SK-N-SH (cell line): Measurements from ENCODE around the gene FGB. TPM values are rescaled to one million over a fixed set of nuclear protein-coding genes. Genes with fewer than 3 reads are reported as not detected.

Experiments used
- CTCF ChIA-PET: fragments of 300-600, 350-600 bp; formaldehyde crosslinking; extraction: SDS; loops from one replicate; lab custom pipeline; 2021; lab: Yijun Ruan, JAX
- POLR2A ChIA-PET: fragments of 350-600 bp; sonication (Branson Sonifier 250); formaldehyde crosslinking; extraction: SDS; loops from one replicate; lab custom pipeline; 2020; ENCODE audit warnings: antibody characterized with exemption, inconsistent platforms; lab: Yijun Ruan, JAX
- DNase-seq: peaks from one replicate; pipeline ENCODE4 v3.0.0; 2012
- H2AFZ ChIP-seq: fragments of 200-600 bp; sonication (generic); 2 replicates; pipeline ENCODE4 v1.8.1; 2016; ENCODE audit warnings: antibody characterized with exemption, mild to moderate bottlenecking, low read depth
- H3F3A ChIP-seq: fragments of 200-600 bp; sonication (generic); replicated peaks from 2 replicates; pipeline ENCODE3; 2016; ENCODE audit warnings: antibody characterized with exemption, mild to moderate bottlenecking; ENCODE audit not compliant: insufficient read depth
- H3K27ac ChIP-seq, 2 experiments: fragments of 200-500 bp in 1 of 2; fragments of 200-600 bp in 1 of 2; sonication (Bioruptor generic) in 1 of 2; sonication (generic), shearing (Covaris generic) in 1 of 2; 2 replicates each; pipeline versions ENCODE4 v1.5.1 to v1.6.1; 2014 to 2016; ENCODE audit warnings: low read depth in 2 of 2, inconsistent platforms in 1 of 2, low read length in 1 of 2, mild to moderate bottlenecking in 1 of 2, mixed read lengths in 1 of 2
- H3K27me3 ChIP-seq: fragments of 200-600 bp; sonication (generic), shearing (Covaris generic); 2 replicates; pipeline ENCODE4 v1.6.1; 2016; ENCODE audit warnings: mixed run types; ENCODE audit not compliant: insufficient read depth
- H3K36me3 ChIP-seq, 2 experiments: fragments of 200-500 bp in 1 of 2; fragments of 200-600 bp in 1 of 2; sonication (Bioruptor generic) in 1 of 2; sonication (generic) in 1 of 2; replicated peaks in 1 of 2; 2 replicates each; pipeline versions ENCODE3 to v1.5.1; 2014 to 2016; ENCODE audit warnings: low read length in 1 of 2, mild to moderate bottlenecking in 1 of 2; ENCODE audit not compliant: insufficient read depth in 2 of 2, control insufficient read depth in 1 of 2
- H3K4me1 ChIP-seq, 2 experiments: fragments of 200-500 bp in 1 of 2; fragments of 200-600 bp in 1 of 2; sonication (Bioruptor generic) in 1 of 2; sonication (generic), shearing (Covaris generic) in 1 of 2; 2 replicates each; pipeline versions ENCODE4 v1.5.1 to v1.6.1; 2014 to 2016; ENCODE audit warnings: low read depth in 1 of 2, low read length in 1 of 2, mixed run types in 1 of 2; ENCODE audit not compliant: insufficient read depth in 2 of 2, control insufficient read depth in 1 of 2
- H3K4me2 ChIP-seq: fragments of 200-600 bp; sonication (generic), shearing (Covaris generic); 2 replicates; pipeline ENCODE4 v1.6.1; 2017; ENCODE audit warnings: mixed run types
- H3K4me3 ChIP-seq, 2 experiments: fragments of 200-500 bp in 1 of 2; fragments of 200-600 bp in 1 of 2; sonication (Bioruptor generic) in 1 of 2; sonication (generic), shearing (Covaris generic) in 1 of 2; 2 replicates each; pipeline versions ENCODE4 v1.5.1 to v1.8.1; 2014 to 2016; ENCODE audit warnings: low read depth in 2 of 2, inconsistent platforms in 1 of 2, low read length in 1 of 2, mild to moderate bottlenecking in 1 of 2, mixed read lengths in 1 of 2, moderate library complexity in 1 of 2
- H3K79me2 ChIP-seq: fragments of 200-600 bp; sonication (generic); 2 replicates; pipeline ENCODE4 v1.8.1; 2017; ENCODE audit warnings: mild to moderate bottlenecking; ENCODE audit not compliant: insufficient read depth
- H3K9ac ChIP-seq: fragments of 200-600 bp; sonication (generic); 2 replicates; pipeline ENCODE4 v1.6.1; 2017; ENCODE audit warnings: mixed run types
- H3K9me2 ChIP-seq: fragments of 200-600 bp; sonication (generic); 2 replicates; pipeline ENCODE4 v1.6.1; 2017; ENCODE audit warnings: mixed run types
- H3K9me3 ChIP-seq: fragments of 200-600 bp; sonication (generic); 2 replicates; pipeline ENCODE4 v1.6.1; 2017; ENCODE audit warnings: mixed run types, mild to moderate bottlenecking, moderate library complexity
- H4K20me1 ChIP-seq: fragments of 200-600 bp; sonication (generic); 2 replicates; pipeline ENCODE4 v1.6.1; 2017; ENCODE audit warnings: mild to moderate bottlenecking, mixed run types; ENCODE audit not compliant: insufficient read depth
- ELF1 ChIP-seq: IDR thresholded peaks from 2 replicates; pipeline ENCODE4 v1.4.0; 2012
- GABPA ChIP-seq: IDR thresholded peaks from 2 replicates; pipeline ENCODE4 v1.4.0; 2012; ENCODE audit warnings: low read depth, mild to moderate bottlenecking
- MXI1 ChIP-seq: IDR thresholded peaks from 2 replicates; pipeline ENCODE4 v1.6.1; 2012; ENCODE audit warnings: mild to moderate bottlenecking, low read depth, low read length, improper control_type of control experiment
- NRF1 ChIP-seq: IDR thresholded peaks from 2 replicates; pipeline ENCODE4 v1.6.1; 2012; ENCODE audit warnings: low read depth, mild to moderate bottlenecking, low read length
- SIN3A ChIP-seq: IDR thresholded peaks from 2 replicates; pipeline ENCODE4 v1.6.1; 2012; ENCODE audit warnings: low read depth, mild to moderate bottlenecking, low read length, moderate library complexity, borderline replicate concordance
- SMC3 ChIP-seq: IDR thresholded peaks from 2 replicates; pipeline ENCODE4 v1.6.1; 2012; ENCODE audit warnings: low read depth, low read length, improper control_type of control experiment
- YY1 ChIP-seq: IDR thresholded peaks from 2 replicates; pipeline ENCODE4 v1.4.0; 2012; ENCODE audit warnings: low read depth, mild to moderate bottlenecking
- WGBS: methylation state at CpG from one replicate; pipeline ENCODE4 v1.1.6; 2017; ENCODE audit warnings: low lambda C conversion rate; 5-methylcytosine and 5-hydroxymethylcytosine counted together
- polyA plus RNA-seq, 3 experiments: library from polyadenylated mRNA; depleted of rRNA; stranded (reverse); fragments of >200 nt; gene quantifications; 2 replicates each; pipeline ENCODE4 v1.2.3, GENCODE V29; 2012
- TF ChIP-seq, protein P1 (sequence below): IDR thresholded peaks from 2 replicates; pipeline ENCODE4 v1.4.0; 2012; ENCODE audit warnings: low read depth, borderline replicate concordance
- TF ChIP-seq, protein P2 (sequence below): IDR thresholded peaks from 2 replicates; pipeline ENCODE4 v1.4.0; 2012; ENCODE audit warnings: low read depth
- TF ChIP-seq, protein P3 (sequence below): fragments of 200-600 bp; sonication (generic); IDR thresholded peaks from 2 replicates; pipeline ENCODE4 v1.6.1; 2017; ENCODE audit warnings: antibody characterized with exemption, mild to moderate bottlenecking, moderate library complexity
- TF ChIP-seq, protein P4 (sequence below): IDR thresholded peaks from 2 replicates; pipeline ENCODE4 v1.6.1; 2012; ENCODE audit warnings: mild to moderate bottlenecking, low read depth, low read length, moderate library complexity

Gene FGB
- polyA plus RNA-seq, 1 of the 3 experiments (the other 2 are of a cell fraction), result not detected

DNA sequence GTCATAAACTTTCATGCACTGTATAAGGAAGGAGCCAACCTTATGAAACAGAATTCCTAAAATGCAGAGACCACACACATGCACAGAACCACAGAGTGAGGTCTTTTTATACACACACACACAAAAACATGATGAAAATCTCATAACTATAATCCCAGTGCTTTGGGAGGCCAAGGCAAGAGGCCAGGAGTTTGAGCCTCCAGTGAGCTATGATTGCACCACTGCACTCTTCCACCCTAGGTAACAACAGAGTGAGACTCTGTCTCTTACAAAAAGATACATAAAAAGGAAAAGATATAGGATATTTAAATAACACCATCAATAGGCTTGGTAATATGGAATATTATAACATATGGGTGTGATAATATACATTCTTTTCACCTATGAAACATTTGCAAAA, 17.1 kb downstream of the FGB start:
- H2AFZ ChIP-seq, result no peak overlapping the region
- H3K79me2 ChIP-seq, result no peaks in the 10 kb centered on the region
- DNase-seq, result no peak
- POLR2A ChIA-PET, result no interaction called here
- no peaks in the 10 kb centered on the region for H3K4me1 ChIP-seq
- CTCF ChIA-PET, result no interaction called here
- no peak overlapping the region for H3K4me3 ChIP-seq
- H3K9me3 ChIP-seq, result no peaks in the 10 kb centered on the region
- no peak overlapping the region for H3K4me2 ChIP-seq
- no peaks in the 10 kb centered on the region for H3K36me3 ChIP-seq
- no peak overlapping the region for H3K27ac ChIP-seq
- H3K9ac ChIP-seq, result no peak overlapping the region
- H4K20me1 ChIP-seq, result no peaks in the 10 kb centered on the region
- no peaks in the 10 kb centered on the region for H3F3A ChIP-seq
- no peaks in the 10 kb centered on the region for H3K27me3 ChIP-seq
- TF ChIP-seq ELF1 (no peak), MXI1 (no peak), SIN3A (no peak)
- TF ChIP-seq, protein P1, sequence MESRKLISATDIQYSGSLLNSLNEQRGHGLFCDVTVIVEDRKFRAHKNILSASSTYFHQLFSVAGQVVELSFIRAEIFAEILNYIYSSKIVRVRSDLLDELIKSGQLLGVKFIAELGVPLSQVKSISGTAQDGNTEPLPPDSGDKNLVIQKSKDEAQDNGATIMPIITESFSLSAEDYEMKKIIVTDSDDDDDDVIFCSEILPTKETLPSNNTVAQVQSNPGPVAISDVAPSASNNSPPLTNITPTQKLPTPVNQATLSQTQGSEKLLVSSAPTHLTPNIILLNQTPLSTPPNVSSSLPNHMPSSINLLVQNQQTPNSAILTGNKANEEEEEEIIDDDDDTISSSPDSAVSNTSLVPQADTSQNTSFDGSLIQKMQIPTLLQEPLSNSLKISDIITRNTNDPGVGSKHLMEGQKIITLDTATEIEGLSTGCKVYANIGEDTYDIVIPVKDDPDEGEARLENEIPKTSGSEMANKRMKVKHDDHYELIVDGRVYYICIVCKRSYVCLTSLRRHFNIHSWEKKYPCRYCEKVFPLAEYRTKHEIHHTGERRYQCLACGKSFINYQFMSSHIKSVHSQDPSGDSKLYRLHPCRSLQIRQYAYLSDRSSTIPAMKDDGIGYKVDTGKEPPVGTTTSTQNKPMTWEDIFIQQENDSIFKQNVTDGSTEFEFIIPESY, result no peak
- no peaks in the 10 kb centered on the region; the same call in 1 of the 2 replicates for H3K9me2 ChIP-seq

DNA sequence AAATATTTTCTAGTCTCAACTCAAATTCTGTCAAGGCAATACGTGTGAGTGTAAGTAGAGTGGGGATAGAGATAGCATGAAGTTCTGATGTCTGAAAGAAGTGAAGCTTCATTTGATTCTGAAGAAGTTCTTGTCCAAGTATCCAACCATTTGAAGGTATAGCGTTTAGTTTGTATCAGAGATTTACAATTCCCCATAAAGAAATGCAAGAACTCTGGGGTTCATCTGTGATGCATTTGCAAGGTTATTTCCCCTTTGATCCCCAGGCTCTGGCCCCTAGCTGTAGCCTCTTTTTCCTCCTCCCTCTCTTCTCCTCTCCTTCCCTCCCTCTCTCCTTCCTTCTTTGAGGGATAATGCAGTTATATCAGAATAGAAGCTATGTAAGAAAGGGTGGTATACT, 19.9 kb downstream of the FGB start:
- Histone ChIP-seq H3K4me2 (no peak overlapping the region), H3F3A (no peaks in the 10 kb centered on the region), H3K79me2 (no peaks in the 10 kb centered on the region), H3K4me1 (no peaks in the 10 kb centered on the region), H3K4me3 (no peak overlapping the region), H2AFZ (no peak overlapping the region), H3K27me3 (peaks cover under 1% of the 10 kb centered on the region; the same call in 1 of the 2 replicates), H3K9me3 (no peaks in the 10 kb centered on the region), H3K9me2 (no peaks in the 10 kb centered on the region; the same call in 1 of the 2 replicates), H3K36me3 (no peaks in the 10 kb centered on the region), H3K27ac (no peak overlapping the region), H3K9ac (no peak overlapping the region), H4K20me1 (no peaks in the 10 kb centered on the region)
- ChIA-PET CTCF (interaction anchor here (1.4 kb wide), 1 partner anchor 76 kb away, joined by 3 read pairs; no protein-coding TSS in a partner anchor), POLR2A (no interaction called here)
- WGBS, result 3% methylated on average over 2 of the region's 2 CpGs
- DNase-seq, result no peak
- no peak for TF ChIP-seq SMC3
- no peak for TF ChIP-seq NRF1

DNA sequence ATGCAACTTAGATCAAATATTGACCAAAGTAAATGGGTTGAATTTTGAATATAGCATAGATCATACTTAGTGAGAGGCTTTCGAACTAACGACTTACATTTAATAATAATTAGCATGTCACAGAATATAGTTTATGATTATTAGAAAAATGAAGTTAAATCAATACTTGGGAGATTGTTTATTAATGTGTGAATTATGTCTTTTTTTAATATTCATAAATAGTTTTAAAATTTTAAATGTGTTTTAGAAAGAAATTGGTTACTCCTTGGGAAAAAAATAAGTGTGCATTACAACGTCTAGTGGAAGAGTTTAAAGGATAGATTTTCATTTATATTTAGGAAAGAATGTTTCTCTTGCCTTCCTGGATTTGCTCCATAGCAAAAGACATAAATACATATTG, 20.4 kb downstream of the FGB start:
- POLR2A ChIA-PET, result no interaction called here
- H4K20me1 ChIP-seq, result no peaks in the 10 kb centered on the region
- no peak for DNase-seq
- no peaks in the 10 kb centered on the region for H3K36me3 ChIP-seq
- peaks cover 5% of the 10 kb centered on the region; the same call in 1 of the 2 replicates for H3K27me3 ChIP-seq
- TF ChIP-seq YY1 (no peak), ELF1 (no peak), GABPA (no peak)
- TF ChIP-seq, protein P2, sequence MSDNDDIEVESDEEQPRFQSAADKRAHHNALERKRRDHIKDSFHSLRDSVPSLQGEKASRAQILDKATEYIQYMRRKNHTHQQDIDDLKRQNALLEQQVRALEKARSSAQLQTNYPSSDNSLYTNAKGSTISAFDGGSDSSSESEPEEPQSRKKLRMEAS, result no peak
- TF ChIP-seq, protein P3, sequence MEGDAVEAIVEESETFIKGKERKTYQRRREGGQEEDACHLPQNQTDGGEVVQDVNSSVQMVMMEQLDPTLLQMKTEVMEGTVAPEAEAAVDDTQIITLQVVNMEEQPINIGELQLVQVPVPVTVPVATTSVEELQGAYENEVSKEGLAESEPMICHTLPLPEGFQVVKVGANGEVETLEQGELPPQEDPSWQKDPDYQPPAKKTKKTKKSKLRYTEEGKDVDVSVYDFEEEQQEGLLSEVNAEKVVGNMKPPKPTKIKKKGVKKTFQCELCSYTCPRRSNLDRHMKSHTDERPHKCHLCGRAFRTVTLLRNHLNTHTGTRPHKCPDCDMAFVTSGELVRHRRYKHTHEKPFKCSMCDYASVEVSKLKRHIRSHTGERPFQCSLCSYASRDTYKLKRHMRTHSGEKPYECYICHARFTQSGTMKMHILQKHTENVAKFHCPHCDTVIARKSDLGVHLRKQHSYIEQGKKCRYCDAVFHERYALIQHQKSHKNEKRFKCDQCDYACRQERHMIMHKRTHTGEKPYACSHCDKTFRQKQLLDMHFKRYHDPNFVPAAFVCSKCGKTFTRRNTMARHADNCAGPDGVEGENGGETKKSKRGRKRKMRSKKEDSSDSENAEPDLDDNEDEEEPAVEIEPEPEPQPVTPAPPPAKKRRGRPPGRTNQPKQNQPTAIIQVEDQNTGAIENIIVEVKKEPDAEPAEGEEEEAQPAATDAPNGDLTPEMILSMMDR, result no peak
- TF ChIP-seq, protein P4, sequence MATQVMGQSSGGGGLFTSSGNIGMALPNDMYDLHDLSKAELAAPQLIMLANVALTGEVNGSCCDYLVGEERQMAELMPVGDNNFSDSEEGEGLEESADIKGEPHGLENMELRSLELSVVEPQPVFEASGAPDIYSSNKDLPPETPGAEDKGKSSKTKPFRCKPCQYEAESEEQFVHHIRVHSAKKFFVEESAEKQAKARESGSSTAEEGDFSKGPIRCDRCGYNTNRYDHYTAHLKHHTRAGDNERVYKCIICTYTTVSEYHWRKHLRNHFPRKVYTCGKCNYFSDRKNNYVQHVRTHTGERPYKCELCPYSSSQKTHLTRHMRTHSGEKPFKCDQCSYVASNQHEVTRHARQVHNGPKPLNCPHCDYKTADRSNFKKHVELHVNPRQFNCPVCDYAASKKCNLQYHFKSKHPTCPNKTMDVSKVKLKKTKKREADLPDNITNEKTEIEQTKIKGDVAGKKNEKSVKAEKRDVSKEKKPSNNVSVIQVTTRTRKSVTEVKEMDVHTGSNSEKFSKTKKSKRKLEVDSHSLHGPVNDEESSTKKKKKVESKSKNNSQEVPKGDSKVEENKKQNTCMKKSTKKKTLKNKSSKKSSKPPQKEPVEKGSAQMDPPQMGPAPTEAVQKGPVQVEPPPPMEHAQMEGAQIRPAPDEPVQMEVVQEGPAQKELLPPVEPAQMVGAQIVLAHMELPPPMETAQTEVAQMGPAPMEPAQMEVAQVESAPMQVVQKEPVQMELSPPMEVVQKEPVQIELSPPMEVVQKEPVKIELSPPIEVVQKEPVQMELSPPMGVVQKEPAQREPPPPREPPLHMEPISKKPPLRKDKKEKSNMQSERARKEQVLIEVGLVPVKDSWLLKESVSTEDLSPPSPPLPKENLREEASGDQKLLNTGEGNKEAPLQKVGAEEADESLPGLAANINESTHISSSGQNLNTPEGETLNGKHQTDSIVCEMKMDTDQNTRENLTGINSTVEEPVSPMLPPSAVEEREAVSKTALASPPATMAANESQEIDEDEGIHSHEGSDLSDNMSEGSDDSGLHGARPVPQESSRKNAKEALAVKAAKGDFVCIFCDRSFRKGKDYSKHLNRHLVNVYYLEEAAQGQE, result no peak
- TF ChIP-seq, all 33 proteins: peak for 0
- H3K79me2 ChIP-seq, result no peaks in the 10 kb centered on the region
- no peaks in the 10 kb centered on the region for H3F3A ChIP-seq
- CTCF ChIA-PET, result interaction anchor here (1.4 to 2.6 kb wide), 2 partner anchors 12 to 77 kb away, joined by 3 to 6 read pairs; no protein-coding TSS in a partner anchor
- H3K4me1 ChIP-seq, result no peaks in the 10 kb centered on the region
- no peaks in the 10 kb centered on the region; the same call in 1 of the 2 replicates for H3K9me2 ChIP-seq
- H3K4me2 ChIP-seq, result no peak overlapping the region
- H3K4me3 ChIP-seq, result no peak overlapping the region
- no peak overlapping the region for H3K27ac ChIP-seq
- H2AFZ ChIP-seq, result no peak overlapping the region
- no peaks in the 10 kb centered on the region for H3K9me3 ChIP-seq
- 10% methylated on average over 3 of the region's 3 CpGs for WGBS
- H3K9ac ChIP-seq, result no peak overlapping the region
